Measurements from ENCODE around the gene CFAP126. TPM values are rescaled to one million over a fixed set of nuclear protein-coding genes. Genes with fewer than 3 reads are reported as not detected.

CFAP126 gene
- total RNA-seq, 1 experiment from 2014 or later: not detected

DNA sequence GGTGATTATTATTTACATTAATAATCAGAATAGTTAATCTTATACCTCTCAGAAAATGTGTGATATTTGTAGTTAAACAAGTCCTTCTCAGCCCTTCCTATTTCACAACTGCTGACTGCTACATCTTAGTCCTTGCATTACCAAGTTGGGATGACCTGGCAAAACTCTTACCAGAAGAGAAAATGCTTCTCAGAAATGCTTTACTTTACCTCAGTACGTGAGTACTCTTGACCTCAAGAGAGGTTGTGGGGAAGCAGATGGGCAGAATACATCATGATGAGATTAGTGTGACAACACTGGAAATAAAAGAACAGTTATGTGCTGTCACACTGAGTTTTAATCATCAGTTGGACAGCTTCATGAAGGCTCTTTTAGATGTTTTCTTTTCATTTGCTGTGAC, 16.2 kb downstream of the CFAP126 start:
- Histone ChIP-seq H3K4me1 (ENCODE audit: insufficient read depth, low read length) (no peaks in the 10 kb centered on the region), H4K8ac (replicated peaks; ENCODE audit: insufficient read length, low read depth, low read length) (no peak overlapping the region), H2BK20ac (ENCODE audit: low read depth, low read length, poor library complexity, severe bottlenecking) (no peak overlapping the region), H2BK15ac (ENCODE audit: low read depth, low read length) (no peak overlapping the region), H2AFZ (ENCODE audit: low read length) (no peak overlapping the region), H3K23me2 (ENCODE audit: insufficient read length, low read depth, low read length, poor library complexity, severe bottlenecking) (no peaks in the 10 kb centered on the region), H2AK5ac (ENCODE audit: insufficient read length, low read length) (no peak overlapping the region), H3K27me3 (ENCODE audit: insufficient read depth, low read length) (no peaks in the 10 kb centered on the region), H3K14ac (ENCODE audit: insufficient read depth, low read length) (no peak overlapping the region), H3K56ac (ENCODE audit: insufficient read length, low read depth, low read length) (no peak overlapping the region), H3K9ac (ENCODE audit: extremely low read depth, insufficient read length, low read length) (no peak overlapping the region), H3K9me3 (ENCODE audit: control insufficient read depth, low read depth, low read length) (no peaks in the 10 kb centered on the region), H2BK5ac (ENCODE audit: insufficient read length, low read length) (no peak overlapping the region), H4K91ac (ENCODE audit: insufficient read length, low read depth, low read length) (no peak overlapping the region), H3K4ac (ENCODE audit: low read depth, low read length) (no peak overlapping the region), H4K5ac (ENCODE audit: insufficient read length, low read depth, low read length) (no peak overlapping the region), H3T11ph (ENCODE audit: low read length) (no peak overlapping the region), H2BK120ac (ENCODE audit: low read depth, low read length, poor library complexity, severe bottlenecking) (no peak overlapping the region), H3K4me2 (ENCODE audit: insufficient read depth, insufficient read length, low read length) (no peak overlapping the region), H3K23ac (ENCODE audit: insufficient read length, low read depth, low read length) (no peak overlapping the region), H3K27ac (ENCODE audit: insufficient read length, low read depth, low read length) (no peak overlapping the region), H2BK12ac (ENCODE audit: insufficient read length, low read depth, low read length) (no peak overlapping the region), H4K20me1 (ENCODE audit: control insufficient read depth, insufficient read depth, insufficient read length) (no peaks in the 10 kb centered on the region), H3K79me1 (ENCODE audit: insufficient read depth, low read depth, low read length, poor library complexity, severe bottlenecking) (no peaks in the 10 kb centered on the region), H3K18ac (ENCODE audit: insufficient read length, low read depth, low read length) (no peak overlapping the region), H3K79me2 (ENCODE audit: insufficient read depth, low read length) (no peaks in the 10 kb centered on the region)
- H3K4me3 Mint-ChIP-seq: no peak overlapping the region
- TF ChIP-seq, protein P1, sequence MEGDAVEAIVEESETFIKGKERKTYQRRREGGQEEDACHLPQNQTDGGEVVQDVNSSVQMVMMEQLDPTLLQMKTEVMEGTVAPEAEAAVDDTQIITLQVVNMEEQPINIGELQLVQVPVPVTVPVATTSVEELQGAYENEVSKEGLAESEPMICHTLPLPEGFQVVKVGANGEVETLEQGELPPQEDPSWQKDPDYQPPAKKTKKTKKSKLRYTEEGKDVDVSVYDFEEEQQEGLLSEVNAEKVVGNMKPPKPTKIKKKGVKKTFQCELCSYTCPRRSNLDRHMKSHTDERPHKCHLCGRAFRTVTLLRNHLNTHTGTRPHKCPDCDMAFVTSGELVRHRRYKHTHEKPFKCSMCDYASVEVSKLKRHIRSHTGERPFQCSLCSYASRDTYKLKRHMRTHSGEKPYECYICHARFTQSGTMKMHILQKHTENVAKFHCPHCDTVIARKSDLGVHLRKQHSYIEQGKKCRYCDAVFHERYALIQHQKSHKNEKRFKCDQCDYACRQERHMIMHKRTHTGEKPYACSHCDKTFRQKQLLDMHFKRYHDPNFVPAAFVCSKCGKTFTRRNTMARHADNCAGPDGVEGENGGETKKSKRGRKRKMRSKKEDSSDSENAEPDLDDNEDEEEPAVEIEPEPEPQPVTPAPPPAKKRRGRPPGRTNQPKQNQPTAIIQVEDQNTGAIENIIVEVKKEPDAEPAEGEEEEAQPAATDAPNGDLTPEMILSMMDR (conservative IDR thresholded peaks at IDR 0.05): no peak
- no CpG with 5 or more reads among the region's 1 CpG for WGBS (ENCODE audit: extremely low coverage, insufficient read length, low lambda C conversion rate)
- H3K9me3 Mint-ChIP-seq: no peaks in the 10 kb centered on the region
- H3K27ac Mint-ChIP-seq: no peak overlapping the region
- H3K36me3 Mint-ChIP-seq (ENCODE audit: insufficient read depth in 1 of 3, low read depth in 3 of 3): peaks cover 4 to 20% (median 9%) of the 10 kb centered on the region in 3 experiments; a peak in 6 of 7 replicates
- H3K27me3 Mint-ChIP-seq (ENCODE audit: low read depth): no peaks in the 10 kb centered on the region
- H3K4me1 Mint-ChIP-seq: no peaks in the 10 kb centered on the region
- DNase-seq: no peak

All from H9 (cell line).